Measurements from ENCODE around the gene ZNF652.
"Not testable (repeated sequence)": the region's sequence is repeated elsewhere in the genome, so short reads cannot be mapped to it uniquely, and the experiment has no call there.

ZNF652 gene

DNA sequence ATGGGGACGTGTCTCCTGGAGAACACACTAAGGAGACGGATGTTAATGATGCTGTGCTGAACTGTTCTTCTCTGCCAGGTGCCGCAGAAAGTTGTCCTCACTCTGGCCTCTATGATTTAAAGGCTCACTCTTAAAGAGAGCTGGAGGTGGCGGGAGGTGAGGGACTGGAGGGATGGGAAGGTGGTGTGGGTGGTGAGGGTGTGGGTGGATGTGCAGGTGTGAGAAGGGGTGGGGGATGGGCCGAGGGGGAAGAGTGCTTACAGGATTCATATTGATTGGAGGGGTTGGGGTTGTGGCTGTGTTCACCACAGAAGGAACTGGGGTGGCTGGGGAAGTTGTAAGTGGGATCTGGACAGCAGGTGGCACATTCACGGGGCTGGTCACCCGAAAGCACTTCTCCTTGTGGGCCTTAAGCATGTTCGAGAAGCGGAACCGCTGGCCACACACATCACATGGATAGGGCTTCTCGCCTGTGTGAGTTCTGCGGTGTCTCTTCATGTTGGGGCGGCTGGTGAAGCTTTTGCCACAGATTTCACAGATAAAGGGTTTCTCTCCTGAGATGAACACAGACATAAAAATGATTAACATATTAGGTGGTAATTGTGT lies 63.6 kb downstream of the ZNF652 start:
- DNase-seq, result no peak

DNA sequence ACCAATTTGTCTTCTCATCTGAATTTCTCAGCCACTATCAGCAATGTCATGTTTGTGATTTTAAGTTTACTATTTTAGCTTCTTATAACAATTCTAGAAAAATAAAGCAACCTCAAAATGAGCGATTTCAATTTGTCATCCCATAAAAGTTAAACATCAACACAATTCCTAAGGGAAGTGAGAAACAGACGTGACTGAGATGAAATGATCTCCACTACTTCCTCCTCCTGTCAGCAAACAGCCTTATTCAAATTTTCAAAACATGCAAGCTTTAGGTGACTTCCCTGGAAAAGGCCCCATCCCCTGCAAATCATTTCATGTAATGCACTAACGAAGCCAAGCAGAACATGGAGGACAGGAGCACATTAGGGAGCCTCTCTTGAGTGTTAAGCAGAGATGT lies 64.9 kb downstream of the ZNF652 start:
- no peak for DNase-seq

DNA sequence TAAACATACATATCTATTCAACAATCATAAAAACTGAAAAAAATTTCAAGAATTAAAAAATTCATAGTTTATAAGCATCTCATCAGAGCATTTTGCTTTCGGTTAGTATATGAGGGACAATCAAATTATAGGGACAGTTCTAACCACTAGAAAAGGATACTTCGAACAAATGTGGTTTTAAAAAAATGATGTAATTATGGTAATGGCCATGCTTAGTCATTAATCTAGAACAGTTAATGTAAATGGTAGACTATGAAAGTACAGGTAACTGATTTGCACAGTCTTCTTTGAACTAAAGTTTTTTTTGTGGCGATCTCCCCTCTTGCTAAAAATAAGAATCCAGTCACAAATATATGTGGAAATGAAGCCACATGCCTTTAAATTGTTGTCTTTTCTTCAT lies 67.9 kb downstream of the ZNF652 start:
- no peak for DNase-seq

DNA sequence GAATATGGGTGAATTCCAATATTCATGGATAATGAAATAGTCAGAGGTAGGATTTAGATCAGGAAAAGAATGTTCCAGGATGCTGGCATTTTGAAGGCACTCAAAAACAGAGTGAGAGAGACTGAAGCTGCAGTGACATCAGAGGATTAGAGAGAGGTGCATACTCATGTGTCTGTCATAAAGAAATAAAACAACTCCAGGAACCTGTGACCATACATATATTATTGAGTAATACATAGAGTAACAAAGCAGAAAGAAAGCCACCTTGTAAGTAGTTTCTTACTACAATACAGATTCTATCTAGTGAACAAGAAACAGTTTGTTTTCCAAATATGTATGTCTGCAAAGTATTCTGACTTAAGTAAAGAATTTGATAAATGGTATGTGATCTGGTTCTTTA lies 69.1 kb downstream of the ZNF652 start:
- DNase-seq, result peak; percentile 13

DNA sequence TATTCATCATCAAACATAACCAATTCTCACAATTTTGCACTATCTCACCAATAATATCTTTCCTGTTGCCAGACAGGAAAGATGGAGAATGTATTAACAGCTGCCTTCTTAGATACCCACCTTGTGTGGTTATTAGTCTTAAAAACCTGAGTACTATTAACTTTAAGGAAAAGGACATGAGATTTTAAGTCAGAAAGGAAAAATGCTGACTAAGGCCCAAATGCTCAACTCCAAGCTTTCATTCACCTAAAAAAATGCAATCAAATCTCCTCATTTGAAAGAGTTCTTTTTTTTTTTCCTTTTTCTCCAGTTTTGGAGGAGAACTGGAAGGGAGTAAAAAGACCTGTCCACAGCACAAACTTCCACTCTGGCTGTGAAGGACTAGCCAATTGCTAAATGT lies 70.1 kb downstream of the ZNF652 start:
- DNase-seq, result no peak

DNA sequence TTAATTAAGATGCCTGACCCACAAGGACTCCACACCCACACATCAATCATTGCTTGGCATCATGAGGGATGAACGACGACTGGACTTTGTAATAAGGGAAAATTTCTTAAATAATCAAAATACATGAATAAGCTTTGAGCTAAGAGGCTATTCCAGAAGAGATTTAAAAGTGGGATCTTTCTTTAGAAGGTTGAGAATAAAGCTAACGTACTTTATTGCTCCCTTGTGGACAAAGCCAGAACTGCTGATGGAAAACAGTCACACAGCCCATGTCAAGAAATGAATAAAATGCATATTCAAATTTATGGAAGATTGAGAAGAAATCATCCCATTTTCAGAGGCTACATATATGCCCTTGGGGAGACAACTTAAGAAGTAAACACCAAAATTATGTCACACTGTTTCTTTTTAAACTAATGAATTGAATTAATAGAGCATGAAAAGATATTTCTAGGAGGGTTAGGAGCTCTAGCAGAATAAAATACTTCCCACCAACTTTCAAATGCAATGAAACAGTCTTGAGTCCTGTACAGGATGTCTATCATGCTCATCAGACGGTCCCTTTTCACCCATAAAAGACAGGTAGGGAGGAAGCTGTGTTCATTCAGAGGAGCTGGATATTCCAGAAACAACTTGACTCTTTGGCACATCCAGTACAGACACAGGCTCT lies 71.2 kb downstream of the ZNF652 start:
- peak; percentile 43 for DNase-seq

- DNase-seq, result no peak
These were observed 73.7 kb downstream of the ZNF652 start for GRCh38 chr17:49288388-49288787.

DNA sequence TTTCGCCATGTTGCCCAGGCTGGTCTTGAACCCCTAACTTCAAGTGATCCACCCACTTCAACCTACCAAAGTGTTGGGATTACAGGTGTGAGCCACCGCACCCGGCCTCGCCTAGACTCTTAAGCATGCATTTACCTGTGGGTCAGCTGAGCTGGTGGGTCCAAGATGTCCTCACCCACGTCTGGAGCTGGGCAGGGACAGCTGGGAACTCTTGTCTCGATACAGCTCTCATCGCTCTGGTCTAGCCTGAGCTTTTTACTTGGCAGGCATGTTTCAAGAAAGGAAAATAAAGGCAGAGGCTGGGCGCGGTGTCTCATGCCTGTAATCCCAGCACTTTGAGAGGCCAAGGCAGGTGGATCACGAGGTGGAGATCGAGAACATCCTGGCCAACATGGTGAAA lies 74.6 kb downstream of the ZNF652 start:
- no peak for DNase-seq

GRCh38 chr17:49286261-49286973 lies 75.6 kb downstream of the ZNF652 start:
- not testable (repeated sequence) for DNase-seq

- no peak for DNase-seq
These were observed 76.3 kb downstream of the ZNF652 start for GRCh38 chr17:49285716-49286115.

DNA sequence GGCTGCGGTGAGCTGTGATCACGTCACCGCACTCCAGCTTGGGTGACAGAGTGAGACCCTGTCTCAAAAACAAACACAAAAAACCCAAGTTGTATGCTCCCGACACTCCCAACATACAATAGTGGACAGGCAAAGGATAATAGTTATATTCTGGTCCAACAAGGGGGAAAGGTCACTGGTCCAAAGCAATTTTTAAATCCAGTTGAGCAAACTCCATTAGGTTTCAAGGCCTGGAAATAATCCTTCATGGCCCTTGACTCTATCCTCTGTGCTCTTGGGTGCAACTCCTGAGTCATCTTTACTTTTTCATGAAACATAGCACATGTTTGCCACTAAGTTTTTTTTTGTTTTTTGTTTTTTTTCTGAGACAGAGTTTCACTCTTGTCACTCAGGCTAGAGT lies 81.1 kb downstream of the ZNF652 start:
- no peak for DNase-seq

DNA sequence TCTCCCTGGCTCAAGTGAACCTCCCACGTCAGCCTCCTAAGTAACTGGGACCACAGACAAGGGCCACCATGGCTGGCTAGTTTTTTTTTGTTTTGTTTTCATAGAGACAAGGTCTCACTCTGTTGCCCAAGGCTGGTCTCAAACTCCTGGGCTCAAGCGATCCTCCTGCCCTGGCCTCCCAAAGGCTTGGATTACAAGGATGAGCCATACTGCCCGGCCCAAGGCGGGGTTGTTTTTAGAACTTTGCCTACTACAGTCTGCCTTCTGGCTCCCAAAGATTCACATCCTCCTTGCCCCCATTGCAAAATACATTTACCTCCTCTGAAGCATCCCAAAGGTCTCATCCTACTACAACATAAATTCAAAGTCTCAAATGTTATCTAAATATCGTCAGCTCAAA lies 82.0 kb downstream of the ZNF652 start:
- DNase-seq, result no peak

GRCh38 chr17:49279263-49280015 lies 82.6 kb downstream of the ZNF652 start:
- not testable (repeated sequence) for DNase-seq

GRCh38 chr17:49278076-49278475 lies 84.0 kb downstream of the ZNF652 start:
- DNase-seq, result no peak

DNA sequence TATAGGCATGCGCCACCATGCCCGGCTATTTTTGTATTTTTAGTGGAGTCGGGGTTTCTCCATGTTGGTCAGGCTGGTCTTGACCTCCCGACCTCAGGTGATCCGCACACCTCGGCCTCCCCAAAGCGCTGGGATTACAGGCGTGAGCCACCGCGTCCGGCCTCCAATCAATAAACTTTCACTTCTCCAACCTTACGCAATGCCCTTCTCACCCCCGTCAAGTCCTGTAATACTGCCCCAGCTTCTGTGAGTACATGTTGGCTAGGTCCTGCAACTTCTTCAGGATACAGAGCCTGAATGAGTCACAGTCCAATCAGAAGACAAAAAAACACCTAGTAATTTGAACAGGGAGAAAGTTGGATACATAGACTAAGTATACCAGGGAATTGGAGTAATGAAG lies 84.4 kb downstream of the ZNF652 start:
- DNase-seq, result no peak

DNA sequence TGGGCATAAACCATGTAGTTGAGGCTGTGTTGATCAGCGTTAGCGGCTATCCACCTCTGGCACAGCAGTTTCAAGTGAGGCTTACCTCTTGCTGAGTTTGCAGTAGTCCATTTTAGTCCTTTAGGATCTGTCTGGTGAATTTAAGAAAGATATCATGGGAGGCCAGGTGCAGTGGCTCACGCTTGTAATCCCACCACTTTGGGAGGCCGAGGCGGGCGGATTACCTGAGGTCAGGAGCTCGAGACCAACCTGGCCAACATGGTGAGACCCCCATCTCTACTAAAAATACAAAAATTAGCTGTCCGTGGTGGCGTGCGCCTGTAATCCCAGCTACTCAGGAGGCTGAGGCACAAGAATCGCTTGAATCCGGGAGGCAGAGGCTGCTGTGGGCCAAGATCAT lies 86.1 kb downstream of the ZNF652 start:
- not testable (repeated sequence) for DNase-seq

- DNase-seq, result no peak
These were observed 92.7 kb downstream of the ZNF652 start for GRCh38 chr17:49269356-49269755.

- DNase-seq, result no peak
These were observed 94.1 kb downstream of the ZNF652 start for GRCh38 chr17:49267912-49268311.

GRCh38 chr17:49266233-49266632 lies 95.8 kb downstream of the ZNF652 start:
- no peak for DNase-seq

DNA sequence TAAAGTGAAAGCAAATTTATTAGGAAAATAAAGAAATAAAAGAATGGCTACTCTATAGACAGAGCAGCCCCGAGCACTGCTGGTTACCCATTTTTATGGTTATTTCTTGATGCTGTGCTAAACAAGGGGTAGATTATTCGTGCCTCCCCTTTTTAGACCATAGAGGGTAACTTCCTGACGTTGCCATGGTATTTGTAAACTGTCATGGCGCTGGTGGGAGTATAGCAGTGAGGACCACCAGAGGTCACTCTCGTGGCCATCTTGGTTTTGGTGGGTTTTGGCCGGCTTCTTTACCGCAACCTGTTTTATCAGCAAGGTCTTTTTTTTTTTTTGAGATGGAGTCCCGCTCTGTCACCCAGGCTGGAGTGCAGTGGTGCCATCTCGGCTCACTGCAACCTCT lies 100.5 kb downstream of the ZNF652 start:
- not testable (repeated sequence) for DNase-seq

- DNase-seq, result no peak
These were observed 101.2 kb downstream of the ZNF652 start for GRCh38 chr17:49260817-49261291.

DNA sequence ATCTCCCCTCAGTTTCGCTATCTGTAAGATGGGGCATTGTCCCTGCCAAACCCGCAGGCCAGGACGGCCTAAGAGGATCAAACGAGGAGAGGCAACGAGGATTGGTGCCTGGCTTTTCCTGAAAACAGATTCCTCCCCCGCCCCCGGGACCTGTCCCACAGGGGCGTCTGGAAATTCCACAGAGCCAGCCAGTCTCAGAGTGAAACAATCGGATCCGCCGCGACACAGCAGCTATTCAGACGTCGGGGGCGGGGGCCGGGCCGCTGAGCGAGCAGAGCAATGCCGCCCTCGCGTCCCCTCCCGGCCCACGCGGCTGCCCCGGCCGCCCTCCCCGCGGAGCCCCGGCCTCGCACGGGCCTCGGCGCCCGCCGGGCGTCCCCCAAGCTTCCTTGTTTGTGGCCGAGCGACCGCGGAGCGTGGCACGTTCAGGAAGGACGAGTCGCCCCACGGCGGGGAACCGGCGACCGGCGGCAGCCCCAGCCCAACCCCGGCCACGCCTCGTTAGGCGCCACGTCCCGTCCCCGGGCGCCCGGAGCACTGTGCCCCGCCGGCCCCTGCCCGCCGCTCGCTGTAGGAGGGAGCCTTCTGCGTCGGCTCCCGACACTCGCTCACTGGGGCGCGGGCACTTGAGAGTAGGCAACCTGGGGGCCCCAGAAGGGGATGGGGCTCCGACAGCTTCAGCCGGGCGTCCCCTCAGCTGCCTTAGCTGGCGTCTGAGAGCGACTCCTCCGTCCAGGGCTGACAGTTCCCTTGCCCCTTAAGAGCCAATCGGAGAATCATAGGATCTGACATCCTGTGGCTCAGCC lies 101.8 kb downstream of the ZNF652 start:
- DNase-seq, result peak; percentile 88

- no peak for DNase-seq
These were observed 102.4 kb downstream of the ZNF652 start for GRCh38 chr17:49259663-49260010.

Data from HCEC 1CT (cell line).